A549 (cell line): ENCODE data around the gene HECTD4.

ENCODE experiments used
- MAFK ChIP-seq: fragments of 450-650 bp; IDR thresholded peaks from 2 replicates; pipeline ENCODE4 v1.6.1; 2014; ENCODE audit not compliant: partially characterized antibody
- POLR2A ChIP-seq: IDR thresholded peaks from 2 replicates; pipeline ENCODE4 v1.6.1; 2012; ENCODE audit warnings: mild to moderate bottlenecking, low read length
- RAD21 ChIP-seq, 2 experiments: fragments of >200 bp in 1 of 2; sonication (Bioruptor Twin) in 1 of 2; formaldehyde crosslinking in 1 of 2; IDR thresholded peaks in 1 of 2; conservative IDR thresholded peaks in 1 of 2; 2 replicates in 1 of 2; 3 replicates in 1 of 2; pipeline ENCODE4 v1.6.1; 2012 to 2018; ENCODE audit warnings: inconsistent platforms in 1 of 2
- SMC3 ChIP-seq: fragments of >200 bp; sonication (Bioruptor Twin); formaldehyde crosslinking; IDR thresholded peaks from 3 replicates; pipeline ENCODE4 v1.6.1; 2018; ENCODE audit warnings: inconsistent platforms
- TP53 ChIP-seq: fragments of 250-450 bp; sonication (Bioruptor Pico); IDR thresholded peaks from 2 replicates; pipeline ENCODE4 v1.5.0; 2021; ENCODE audit warnings: mild to moderate bottlenecking, moderate library complexity
- TF ChIP-seq, protein P1 (sequence below): fragments of 200-600 bp; sonication (generic); IDR thresholded peaks from 2 replicates; pipeline ENCODE4 v1.6.1; 2016; ENCODE audit warnings: antibody characterized with exemption, mild to moderate bottlenecking, moderate library complexity
- TF ChIP-seq, protein P2 (sequence below): fragments of >200 bp; sonication (Bioruptor Twin); formaldehyde crosslinking; IDR thresholded peaks from 3 replicates; pipeline ENCODE4 v1.5.1; 2016
- TF ChIP-seq, protein P3 (sequence below): fragments of 450-650 bp; IDR thresholded peaks from 2 replicates; pipeline ENCODE4 v1.6.1; 2014; ENCODE audit warnings: antibody characterized with exemption

- TF ChIP-seq, protein P1, sequence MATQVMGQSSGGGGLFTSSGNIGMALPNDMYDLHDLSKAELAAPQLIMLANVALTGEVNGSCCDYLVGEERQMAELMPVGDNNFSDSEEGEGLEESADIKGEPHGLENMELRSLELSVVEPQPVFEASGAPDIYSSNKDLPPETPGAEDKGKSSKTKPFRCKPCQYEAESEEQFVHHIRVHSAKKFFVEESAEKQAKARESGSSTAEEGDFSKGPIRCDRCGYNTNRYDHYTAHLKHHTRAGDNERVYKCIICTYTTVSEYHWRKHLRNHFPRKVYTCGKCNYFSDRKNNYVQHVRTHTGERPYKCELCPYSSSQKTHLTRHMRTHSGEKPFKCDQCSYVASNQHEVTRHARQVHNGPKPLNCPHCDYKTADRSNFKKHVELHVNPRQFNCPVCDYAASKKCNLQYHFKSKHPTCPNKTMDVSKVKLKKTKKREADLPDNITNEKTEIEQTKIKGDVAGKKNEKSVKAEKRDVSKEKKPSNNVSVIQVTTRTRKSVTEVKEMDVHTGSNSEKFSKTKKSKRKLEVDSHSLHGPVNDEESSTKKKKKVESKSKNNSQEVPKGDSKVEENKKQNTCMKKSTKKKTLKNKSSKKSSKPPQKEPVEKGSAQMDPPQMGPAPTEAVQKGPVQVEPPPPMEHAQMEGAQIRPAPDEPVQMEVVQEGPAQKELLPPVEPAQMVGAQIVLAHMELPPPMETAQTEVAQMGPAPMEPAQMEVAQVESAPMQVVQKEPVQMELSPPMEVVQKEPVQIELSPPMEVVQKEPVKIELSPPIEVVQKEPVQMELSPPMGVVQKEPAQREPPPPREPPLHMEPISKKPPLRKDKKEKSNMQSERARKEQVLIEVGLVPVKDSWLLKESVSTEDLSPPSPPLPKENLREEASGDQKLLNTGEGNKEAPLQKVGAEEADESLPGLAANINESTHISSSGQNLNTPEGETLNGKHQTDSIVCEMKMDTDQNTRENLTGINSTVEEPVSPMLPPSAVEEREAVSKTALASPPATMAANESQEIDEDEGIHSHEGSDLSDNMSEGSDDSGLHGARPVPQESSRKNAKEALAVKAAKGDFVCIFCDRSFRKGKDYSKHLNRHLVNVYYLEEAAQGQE = no peak
- TF ChIP-seq, protein P2, sequence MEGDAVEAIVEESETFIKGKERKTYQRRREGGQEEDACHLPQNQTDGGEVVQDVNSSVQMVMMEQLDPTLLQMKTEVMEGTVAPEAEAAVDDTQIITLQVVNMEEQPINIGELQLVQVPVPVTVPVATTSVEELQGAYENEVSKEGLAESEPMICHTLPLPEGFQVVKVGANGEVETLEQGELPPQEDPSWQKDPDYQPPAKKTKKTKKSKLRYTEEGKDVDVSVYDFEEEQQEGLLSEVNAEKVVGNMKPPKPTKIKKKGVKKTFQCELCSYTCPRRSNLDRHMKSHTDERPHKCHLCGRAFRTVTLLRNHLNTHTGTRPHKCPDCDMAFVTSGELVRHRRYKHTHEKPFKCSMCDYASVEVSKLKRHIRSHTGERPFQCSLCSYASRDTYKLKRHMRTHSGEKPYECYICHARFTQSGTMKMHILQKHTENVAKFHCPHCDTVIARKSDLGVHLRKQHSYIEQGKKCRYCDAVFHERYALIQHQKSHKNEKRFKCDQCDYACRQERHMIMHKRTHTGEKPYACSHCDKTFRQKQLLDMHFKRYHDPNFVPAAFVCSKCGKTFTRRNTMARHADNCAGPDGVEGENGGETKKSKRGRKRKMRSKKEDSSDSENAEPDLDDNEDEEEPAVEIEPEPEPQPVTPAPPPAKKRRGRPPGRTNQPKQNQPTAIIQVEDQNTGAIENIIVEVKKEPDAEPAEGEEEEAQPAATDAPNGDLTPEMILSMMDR = no peak
- TF ChIP-seq RAD21 (conservative IDR thresholded peaks at IDR 0.05 in 1 of 2, IDR thresholded peaks at IDR 0.05 in 1 of 2) (no peak), TP53 (CRISPR knock-in tag) (no peak), SMC3 (no peak), POLR2A (no peak), MAFK (no peak)
- TF ChIP-seq, protein P3, sequence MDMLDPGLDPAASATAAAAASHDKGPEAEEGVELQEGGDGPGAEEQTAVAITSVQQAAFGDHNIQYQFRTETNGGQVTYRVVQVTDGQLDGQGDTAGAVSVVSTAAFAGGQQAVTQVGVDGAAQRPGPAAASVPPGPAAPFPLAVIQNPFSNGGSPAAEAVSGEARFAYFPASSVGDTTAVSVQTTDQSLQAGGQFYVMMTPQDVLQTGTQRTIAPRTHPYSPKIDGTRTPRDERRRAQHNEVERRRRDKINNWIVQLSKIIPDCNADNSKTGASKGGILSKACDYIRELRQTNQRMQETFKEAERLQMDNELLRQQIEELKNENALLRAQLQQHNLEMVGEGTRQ = no peak
Observed at GRCh38 chr12:112164011-112164660, 218.1 kb downstream of the HECTD4 start.
